HEK293 (cell line): ENCODE data around the gene DMD.

Experiments used
- CTCF ChIP-seq: fragments of 450-650 bp; formaldehyde crosslinking; IDR thresholded peaks from 2 replicates; pipeline ENCODE4 v1.5.1; 2016; ENCODE audit warnings: missing biosample characterization, missing genetic modification characterization
- GLI2 ChIP-seq: fragments of 450-650 bp; formaldehyde crosslinking; IDR thresholded peaks from 2 replicates; pipeline ENCODE4; 2017; ENCODE audit warnings: missing biosample characterization, missing genetic modification characterization, low read depth, borderline replicate concordance
- GLI4 ChIP-seq: fragments of 450-650 bp; formaldehyde crosslinking; IDR thresholded peaks from 2 replicates; pipeline ENCODE4 v1.5.1; 2016; ENCODE audit warnings: missing biosample characterization, missing genetic modification characterization
- SETDB1 ChIP-seq: IDR thresholded peaks from one replicate; pipeline ENCODE4 v1.6.1; 2017; ENCODE audit warnings: mild to moderate bottlenecking, low read length, moderate library complexity, mixed read lengths; ENCODE audit not compliant: insufficient read length
- SP3 ChIP-seq: fragments of 450-650 bp; formaldehyde crosslinking; IDR thresholded peaks from 2 replicates; pipeline ENCODE4 v1.5.1; 2016; ENCODE audit warnings: missing biosample characterization, missing genetic modification characterization
- YY1 ChIP-seq: fragments of 450-650 bp; formaldehyde crosslinking; IDR thresholded peaks from 2 replicates; pipeline ENCODE4 v1.5.1; 2018; ENCODE audit warnings: missing biosample characterization, missing genetic modification characterization
- ZNF10 ChIP-seq: fragments of 450-650 bp; formaldehyde crosslinking; IDR thresholded peaks from 2 replicates; pipeline ENCODE4 v1.5.1; 2017; ENCODE audit warnings: missing biosample characterization, missing genetic modification characterization
- ZNF184 ChIP-seq: fragments of 450-650 bp; IDR thresholded peaks from 2 replicates; pipeline ENCODE4 v1.5.1; 2018; ENCODE audit warnings: missing biosample characterization, mild to moderate bottlenecking, missing genetic modification characterization
- ZNF398 ChIP-seq: fragments of 450-650 bp; formaldehyde crosslinking; IDR thresholded peaks from 2 replicates; pipeline ENCODE4 v1.5.1; 2017; ENCODE audit warnings: missing biosample characterization, missing genetic modification characterization
- ZNF501 ChIP-seq: fragments of 450-650 bp; formaldehyde crosslinking; IDR thresholded peaks from 2 replicates; pipeline ENCODE4 v1.5.1; 2016; ENCODE audit warnings: missing biosample characterization, missing genetic modification characterization
- ZNF544 ChIP-seq: fragments of 450-650 bp; formaldehyde crosslinking; IDR thresholded peaks from 2 replicates; pipeline ENCODE4 v1.5.0; 2017; ENCODE audit warnings: missing biosample characterization, missing genetic modification characterization
- ZNF639 ChIP-seq: fragments of 450-650 bp; formaldehyde crosslinking; IDR thresholded peaks from 2 replicates; pipeline ENCODE4 v1.5.1; 2016; ENCODE audit warnings: missing biosample characterization, missing genetic modification characterization

GRCh38 chrX:32873786-32874185, 337.6 kb downstream of the DMD start:
- TF ChIP-seq ZNF501 (tag by site-specific recombination) (no peak), CTCF (tag by site-specific recombination) (no peak), ZNF398 (no peak), SETDB1 (no peak), GLI4 (tag by site-specific recombination) (no peak), YY1 (tag by site-specific recombination) (no peak), ZNF184 (tag by site-specific recombination) (no peak), ZNF639 (tag by site-specific recombination) (no peak), SP3 (tag by site-specific recombination) (no peak), GLI2 (tag by site-specific recombination) (no peak), ZNF10 (no peak), ZNF544 (tag by site-specific recombination) (no peak)
